ENCODE data around the gene TRIM3. TPM values are rescaled to one million over a fixed set of nuclear protein-coding genes. Genes with fewer than 3 reads are reported as not detected.

TRIM3 gene
- total RNA-seq, 1 donor from 2014 or later = 20.6 TPM

DNA sequence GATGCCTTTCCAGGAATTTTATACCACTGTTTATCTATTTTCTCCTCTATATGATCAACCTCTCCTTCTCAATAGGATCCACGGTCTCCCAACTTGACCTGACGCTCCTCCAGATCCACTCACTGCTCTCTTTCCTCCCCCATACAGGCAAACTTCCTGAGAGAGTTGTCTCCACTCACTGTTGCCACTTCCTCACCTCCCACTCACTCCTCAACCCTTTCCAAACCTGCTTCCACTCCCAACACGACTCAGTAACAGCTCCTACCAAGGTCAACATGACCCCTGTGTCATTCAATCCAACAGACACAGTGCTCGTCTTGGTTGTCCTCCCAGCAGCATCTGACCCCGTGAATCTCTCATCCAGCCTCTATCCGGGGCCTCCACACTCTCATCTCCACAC lies 57.9 kb downstream of the TRIM3 start:
- Mint-ChIP-seq H3K36me3 (ENCODE audit: low read depth) (no peaks in the 10 kb centered on the region), H3K27ac (ENCODE audit: unreplicated experiment) (no peak overlapping the region), H3K9me3 (no peaks in the 10 kb centered on the region), H3K27me3 (ENCODE audit: low read depth) (peaks cover under 1% of the 10 kb centered on the region), H3K4me3 (no peak overlapping the region), H3K4me1 (peaks cover 16% of the 10 kb centered on the region)
- DNase-seq (ENCODE audit: low read depth, low spot score) = no peak
- no peak for TF ChIP-seq CTCF (conservative IDR thresholded peaks at IDR 0.05)

DNA sequence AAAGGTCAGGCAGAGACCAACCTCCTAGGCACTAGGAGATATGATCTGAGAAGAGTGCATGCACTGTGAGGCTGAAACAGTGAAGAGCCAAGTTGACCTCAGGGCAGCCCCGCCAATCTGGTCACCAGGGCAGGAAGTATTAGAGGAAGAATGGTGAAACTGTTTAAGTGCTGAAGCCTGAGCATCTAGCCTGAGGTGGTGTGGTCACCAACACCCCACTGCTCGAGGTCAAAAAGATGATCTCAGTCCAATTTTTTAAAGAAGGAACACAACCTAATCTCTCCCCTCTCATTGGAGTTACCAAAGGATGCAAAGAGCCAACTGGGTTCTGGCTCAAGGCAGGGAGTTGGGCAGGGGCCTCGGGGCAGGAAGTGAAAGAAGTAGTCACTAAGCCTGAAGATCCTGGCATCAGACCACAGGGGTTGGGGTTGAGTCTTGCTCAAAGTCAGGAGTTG lies 58.8 kb downstream of the TRIM3 start:
- H3K4me1 Mint-ChIP-seq = peaks cover 16% of the 10 kb centered on the region
- no peak for DNase-seq (ENCODE audit: low read depth, low spot score)
- H3K27me3 Mint-ChIP-seq (ENCODE audit: low read depth) = no peaks in the 10 kb centered on the region
- no peaks in the 10 kb centered on the region for H3K9me3 Mint-ChIP-seq
- H3K36me3 Mint-ChIP-seq (ENCODE audit: low read depth) = peaks cover 3% of the 10 kb centered on the region
- H3K4me3 Mint-ChIP-seq = no peak overlapping the region
- TF ChIP-seq CTCF (conservative IDR thresholded peaks at IDR 0.05) = no peak
- H3K27ac Mint-ChIP-seq (ENCODE audit: unreplicated experiment) = no peak overlapping the region

GRCh38 chr11:6413791-6414201 lies 59.9 kb downstream of the TRIM3 start:
- peaks cover 11% of the 10 kb centered on the region for H3K4me1 Mint-ChIP-seq
- DNase-seq (ENCODE audit: low read depth, low spot score) = no peak
- H3K27ac Mint-ChIP-seq (ENCODE audit: unreplicated experiment) = no peak overlapping the region
- no peak for TF ChIP-seq CTCF (conservative IDR thresholded peaks at IDR 0.05)
- peaks cover 3% of the 10 kb centered on the region for H3K36me3 Mint-ChIP-seq (ENCODE audit: low read depth)
- H3K27me3 Mint-ChIP-seq (ENCODE audit: low read depth) = no peaks in the 10 kb centered on the region
- H3K9me3 Mint-ChIP-seq = no peaks in the 10 kb centered on the region
- H3K4me3 Mint-ChIP-seq = no peak overlapping the region

DNA sequence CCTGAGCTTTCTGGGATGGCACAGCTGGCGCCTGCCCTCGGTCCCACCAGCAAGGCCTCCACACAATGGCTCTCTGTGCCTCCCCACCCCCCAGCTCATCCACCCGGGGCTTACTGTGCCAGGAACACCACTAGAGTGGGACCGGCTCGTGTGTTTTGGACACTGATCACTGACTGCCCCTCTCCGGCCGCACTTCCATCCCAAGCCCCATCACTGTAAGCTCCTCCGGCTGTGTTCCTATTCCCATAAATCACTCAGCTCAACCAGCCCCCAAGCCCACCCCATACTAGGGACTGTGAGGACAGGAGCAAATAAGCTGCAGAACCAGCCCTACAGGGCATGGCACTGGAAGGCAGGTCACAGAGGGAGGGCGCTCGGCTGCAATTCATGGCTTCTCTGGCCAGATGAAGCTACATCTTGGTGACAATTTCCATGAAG lies 62.1 kb downstream of the TRIM3 start:
- Mint-ChIP-seq H3K27ac (ENCODE audit: unreplicated experiment) (no peak overlapping the region), H3K9me3 (no peaks in the 10 kb centered on the region), H3K4me1 (peaks cover 19% of the 10 kb centered on the region), H3K27me3 (ENCODE audit: low read depth) (no peaks in the 10 kb centered on the region), H3K4me3 (no peak overlapping the region), H3K36me3 (ENCODE audit: low read depth) (peaks cover 6% of the 10 kb centered on the region)
- no peak for TF ChIP-seq CTCF (conservative IDR thresholded peaks at IDR 0.05)
- DNase-seq (ENCODE audit: low read depth, low spot score) = no peak

DNA sequence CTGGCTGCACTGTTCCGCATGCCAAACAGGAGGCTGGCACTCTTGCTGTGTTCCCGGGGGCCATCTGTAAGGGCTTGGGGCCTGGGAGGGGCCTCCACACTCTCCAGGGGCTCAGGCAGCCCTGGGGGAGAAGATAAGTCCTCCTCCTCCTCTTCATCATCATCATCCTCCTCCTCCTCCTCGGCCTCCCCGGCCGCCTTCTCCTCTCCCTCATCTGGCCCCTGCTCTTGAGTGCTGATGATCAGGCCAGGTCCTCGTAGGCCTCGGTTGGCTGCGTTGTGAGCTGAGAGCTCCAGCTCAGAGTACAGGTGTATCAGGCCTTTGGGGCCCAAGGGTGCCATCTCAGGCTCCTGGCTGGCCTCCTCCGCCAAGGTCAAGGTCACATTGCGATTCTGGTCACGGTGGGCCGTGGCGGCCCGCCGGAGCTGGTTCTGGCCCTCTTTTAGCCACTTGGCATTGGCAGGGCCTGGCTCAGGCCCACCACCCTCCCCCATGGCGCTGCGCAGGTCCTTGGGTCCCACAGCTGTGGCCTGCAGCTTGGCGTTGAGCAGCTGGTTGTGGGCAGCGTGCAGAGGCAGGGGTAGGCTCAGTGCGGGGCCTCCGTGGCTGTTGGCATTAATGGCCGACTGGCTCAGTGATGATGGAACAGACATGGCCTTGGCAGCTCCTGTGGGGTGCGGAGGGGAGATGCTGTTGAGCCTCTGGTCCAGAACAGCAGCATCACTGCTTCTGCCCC lies 62.9 kb downstream of the TRIM3 start:
- no peak for DNase-seq (ENCODE audit: low read depth, low spot score)
- Mint-ChIP-seq H3K4me3 (no peak overlapping the region), H3K27ac (ENCODE audit: unreplicated experiment) (no peak overlapping the region), H3K4me1 (peaks cover 27% of the 10 kb centered on the region), H3K27me3 (ENCODE audit: low read depth) (no peaks in the 10 kb centered on the region), H3K9me3 (no peaks in the 10 kb centered on the region), H3K36me3 (ENCODE audit: low read depth) (peaks cover 6% of the 10 kb centered on the region)
- TF ChIP-seq CTCF (conservative IDR thresholded peaks at IDR 0.05) = no peak

Data from neural crest cell (in vitro differentiated cells).